ENCODE results near the gene CALU. TPM values are rescaled to one million over a fixed set of nuclear protein-coding genes. Genes with fewer than 3 reads are reported as not detected.

Gene CALU
- total RNA-seq, 2 donors from 2014 or later, result 36.3 to 45.8 TPM

- WGBS, 2 donors, result 14 to 32% methylated on average over 2 of the region's 2 CpGs
- no peaks in the 10 kb centered on the region for H3K36me3 ChIP-seq (replicated peaks in 1 of 2; ENCODE audit: insufficient read depth in 1 of 2, low read depth in 2 of 2)
- DNase-seq (no peak), ATAC-seq (no peak)
- TF ChIP-seq POLR2A (IDR thresholded peaks at IDR 0.05) (no peak), CTCF (IDR thresholded peaks at IDR 0.05) (no peak)
- no peak overlapping the region for H3K4me3 ChIP-seq
- no peaks in the 10 kb centered on the region for H3K9me3 ChIP-seq
- H3K27ac ChIP-seq, result no peak overlapping the region
- peaks cover 0 to 12% of the 10 kb centered on the region in 2 donors for H3K27me3 ChIP-seq
- intact Hi-C loops (cut with DNase I), result no loop called here
- peaks cover 6% of the 10 kb centered on the region for H3K4me1 ChIP-seq
These were observed 44.4 kb upstream of the CALU start for GRCh38 chr7:128694738-128695137.

GRCh38 chr7:128697302-128697905, 41.8 kb upstream of the CALU start:
- 5% methylated on average over 34 to 37 of the region's 37 CpGs for WGBS, 2 donors
- Histone ChIP-seq H3K27ac (no peak overlapping the region), H3K4me1 (peaks cover 6% of the 10 kb centered on the region), H3K9me3 (no peaks in the 10 kb centered on the region), H3K4me3 (no peak overlapping the region), H3K27me3 (peaks cover 0 to 12% of the 10 kb centered on the region in 2 donors), H3K36me3 (replicated peaks in 1 of 2; ENCODE audit: insufficient read depth in 1 of 2, low read depth in 2 of 2) (no peaks in the 10 kb centered on the region)
- intact Hi-C loops (cut with DNase I), result no loop called here
- TF ChIP-seq CTCF (IDR thresholded peaks at IDR 0.05) (peak in 2 of 7 experiments; percentile 8 to 12), POLR2A (IDR thresholded peaks at IDR 0.05) (no peak)
- ATAC-seq, result peak; percentile 50
- peak in 3 of 4 donors; percentile 28 to 49 (median 41) for DNase-seq

GRCh38 chr7:128699196-128699712, 39.9 kb upstream of the CALU start:
- no peak for ATAC-seq
- peaks cover 0 to 12% of the 10 kb centered on the region in 2 donors for H3K27me3 ChIP-seq

GRCh38 chr7:128699895-128700294, 39.3 kb upstream of the CALU start:
- no peak for TF ChIP-seq CTCF (IDR thresholded peaks at IDR 0.05)
- TF ChIP-seq POLR2A (IDR thresholded peaks at IDR 0.05), result no peak
- 44 to 45% methylated on average over 1 of the region's 1 CpG for WGBS, 2 donors
- Histone ChIP-seq H3K4me3 (no peak overlapping the region), H3K9me3 (no peaks in the 10 kb centered on the region), H3K36me3 (replicated peaks in 1 of 2; ENCODE audit: insufficient read depth in 1 of 2, low read depth in 2 of 2) (no peaks in the 10 kb centered on the region), H3K4me1 (peaks cover 6% of the 10 kb centered on the region), H3K27me3 (peaks cover 0 to 12% of the 10 kb centered on the region in 2 donors), H3K27ac (no peak overlapping the region)
- DNase-seq, result no peak
- intact Hi-C loops (cut with DNase I), result no loop called here
- no peak for ATAC-seq

More at GRCh38 chr7:128699196-128699712, 39.9 kb upstream of the CALU start:
- H3K9me3 ChIP-seq, result no peaks in the 10 kb centered on the region
- H3K4me1 ChIP-seq, result peaks cover 6% of the 10 kb centered on the region
- H3K27ac ChIP-seq, result no peak overlapping the region
- TF ChIP-seq POLR2A (IDR thresholded peaks at IDR 0.05) (no peak), CTCF (IDR thresholded peaks at IDR 0.05) (no peak)
- no peak for DNase-seq
- no peaks in the 10 kb centered on the region for H3K36me3 ChIP-seq (replicated peaks in 1 of 2; ENCODE audit: insufficient read depth in 1 of 2, low read depth in 2 of 2)
- WGBS, 2 donors, result 56 to 60% methylated on average over 3 of the region's 3 CpGs
- no peak overlapping the region for H3K4me3 ChIP-seq
- intact Hi-C loops (cut with DNase I), result no loop called here

All from body of pancreas (tissue), 4 donors.